OCI-LY7 (cell line): Measurements from ENCODE around the gene PTPRU. TPM values are rescaled to one million over a fixed set of nuclear protein-coding genes. Genes with fewer than 3 reads are reported as not detected.

Source experiments
- BruUV-seq: library from RNA; stranded (reverse); fragments of 400-500 nt; replicated peaks from 2 replicates; lab custom pipeline; 2021; lab: Mats Ljungman, UMichigan
- CTCF ChIA-PET: fragments of 300-600 bp; sonication (Branson Sonifier 250); formaldehyde crosslinking; loops from one replicate; lab custom pipeline; 2022; ENCODE audit warnings: antibody characterized with exemption; ENCODE audit not compliant: unreplicated experiment; lab: Charles Lee
- POLR2A ChIA-PET: fragments of 300-600 bp; sonication (Branson Sonifier 250); formaldehyde crosslinking; loops from one replicate; lab custom pipeline; 2022; ENCODE audit warnings: antibody characterized with exemption; lab: Charles Lee
- DNase-seq: peaks from one replicate; pipeline ENCODE4 v3.0.0-alpha.2; 2015; ENCODE audit warnings: low spot score
- H2AFZ ChIP-seq: fragments of 200-600 bp; sonication (generic), shearing (Covaris generic); 2 replicates; pipeline ENCODE4 v1.6.1; 2014; ENCODE audit warnings: mild to moderate bottlenecking, antibody characterized with exemption, low read length, moderate library complexity
- H3K27ac ChIP-seq: fragments of 200-600 bp; sonication (generic); 2 replicates; pipeline ENCODE4 v1.5.1; 2014; ENCODE audit warnings: mixed run types, low read depth, mild to moderate bottlenecking, moderate library complexity, low read length, inconsistent platforms; ENCODE audit not compliant: poor library complexity, severe bottlenecking
- H3K36me3 ChIP-seq: fragments of 200-600 bp; sonication (generic); 2 replicates; pipeline ENCODE4 v1.6.1; 2014; ENCODE audit warnings: mild to moderate bottlenecking, antibody characterized with exemption, low read length, moderate library complexity, mixed read lengths; ENCODE audit not compliant: insufficient read depth
- H3K4me1 ChIP-seq: fragments of 200-600 bp; sonication (generic); 2 replicates; pipeline ENCODE4 v1.5.1; 2014; ENCODE audit warnings: mild to moderate bottlenecking, low read length; ENCODE audit not compliant: insufficient read depth, poor library complexity, severe bottlenecking
- H3K4me2 ChIP-seq: fragments of 200-600 bp; sonication (generic); 2 replicates; pipeline ENCODE4 v1.6.1; 2014; ENCODE audit warnings: mild to moderate bottlenecking, low read length
- H3K4me3 ChIP-seq: fragments of 200-600 bp; sonication (generic); 2 replicates; pipeline ENCODE4 v1.5.1; 2014; ENCODE audit warnings: mild to moderate bottlenecking, low read depth, low read length; ENCODE audit not compliant: poor library complexity, severe bottlenecking
- H3K79me2 ChIP-seq: fragments of 200-600 bp; sonication (generic); 2 replicates; pipeline ENCODE4 v1.6.1; 2016; ENCODE audit warnings: low read depth, mild to moderate bottlenecking, low read length, moderate library complexity, mixed read lengths; ENCODE audit not compliant: insufficient read depth
- H3K9me2 ChIP-seq: fragments of 200-600 bp; sonication (generic); 2 replicates; pipeline ENCODE4 v1.6.1; 2016; ENCODE audit warnings: mild to moderate bottlenecking, low read length, mixed read lengths; ENCODE audit not compliant: insufficient read depth
- H3K9me3 ChIP-seq: fragments of 200-600 bp; sonication (generic); 2 replicates; pipeline ENCODE4 v1.6.1; 2014; ENCODE audit warnings: mild to moderate bottlenecking, mixed run types, low read length, mixed read lengths
- H4K20me1 ChIP-seq: fragments of 200-600 bp; sonication (generic); 2 replicates; pipeline ENCODE4 v1.6.1; 2014; ENCODE audit warnings: mild to moderate bottlenecking, antibody characterized with exemption, low read length, moderate library complexity, mixed read lengths; ENCODE audit not compliant: insufficient read depth
- CTCF ChIP-seq: fragments of 200-600 bp; sonication (generic); conservative IDR thresholded peaks from 2 replicates; pipeline ENCODE4 v1.5.1; 2014; ENCODE audit warnings: mild to moderate bottlenecking, antibody characterized with exemption, low read length, moderate library complexity, mixed read lengths
- EZH2phosphoT487 ChIP-seq: fragments of 200-600 bp; sonication (generic); IDR thresholded peaks from 2 replicates; pipeline ENCODE4 v1.6.1; 2018; ENCODE audit warnings: low read depth, borderline replicate concordance, mild to moderate bottlenecking, mixed run types, antibody characterized with exemption, low read length, moderate library complexity, mixed read lengths
- intact Hi-C: fragments of 100-400 bp; cut with micrococcal nuclease; formaldehyde crosslinking; loops from one replicate; pipeline ENCODE4 v1.10.0; 2022; ENCODE audit not compliant: unreplicated experiment
- total RNA-seq, 2 experiments: library from RNA; depleted of rRNA in 1 of 2; stranded (reverse); fragments of >200 nt in 1 of 2; shearing (Covaris generic) in 1 of 2; gene quantifications; 2 replicates each; pipeline ENCODE4 v1.2.3, GENCODE V29; 2014 to 2022

PTPRU gene
- total RNA-seq, 2 experiments from 2014 or later = 2.5 to 4.6 TPM

GRCh38 chr1:29237852-29238619, 1.7 kb downstream of the PTPRU start:
- Histone ChIP-seq H4K20me1 (no peaks in the 10 kb centered on the region), H3K9me3 (no peaks in the 10 kb centered on the region), H3K27ac (no peak overlapping the region), H3K79me2 (no peaks in the 10 kb centered on the region), H3K9me2 (no peaks in the 10 kb centered on the region), H3K4me2 (no peak overlapping the region), H3K36me3 (no peaks in the 10 kb centered on the region), H3K4me3 (no peak overlapping the region), H3K4me1 (peaks cover 15% of the 10 kb centered on the region), H2AFZ (no peak overlapping the region)
- DNase-seq = no peak
- intact Hi-C loops = loop anchor here (2.0 to 10.0 kb wide), 4 partner anchors 87 to 1469 kb away; no protein-coding TSS in a partner anchor
- CTCF ChIA-PET = no interaction called here
- POLR2A ChIA-PET = no interaction called here
- BruUV-seq = no TSS peak
- TF ChIP-seq CTCF (no peak), EZH2phosphoT487 (no peak; the same call in 1 of the 2 replicates)

- H2AFZ ChIP-seq = no peak overlapping the region
- POLR2A ChIA-PET = no interaction called here
These were observed 2.3 kb downstream of the PTPRU start for GRCh38 chr1:29238620-29239002.

More at GRCh38 chr1:29238620-29239002, 2.3 kb downstream of the PTPRU start:
- Histone ChIP-seq H3K4me2 (no peak overlapping the region), H3K4me1 (peaks cover 15% of the 10 kb centered on the region), H3K9me3 (no peaks in the 10 kb centered on the region), H3K9me2 (no peaks in the 10 kb centered on the region), H4K20me1 (no peaks in the 10 kb centered on the region), H3K79me2 (no peaks in the 10 kb centered on the region), H3K27ac (no peak overlapping the region), H3K36me3 (no peaks in the 10 kb centered on the region), H3K4me3 (no peak overlapping the region)
- intact Hi-C loops = loop anchor here (5.0 to 10.0 kb wide), 3 partner anchors 86 to 1469 kb away; no protein-coding TSS in a partner anchor
- no TSS peak for BruUV-seq
- no peak for DNase-seq
- no peak for TF ChIP-seq CTCF
- TF ChIP-seq EZH2phosphoT487 = no peak
- CTCF ChIA-PET = no interaction called here
